ENCODE data around the gene SERPINB2.
A peak's percentile ranks its signal among the peaks of the same experiment; 100 is the strongest.
"Not testable (repeated sequence)": the region's sequence is repeated elsewhere in the genome, so short reads cannot be mapped to it uniquely, and the experiment has no call there.

The SERPINB2 gene

DNA sequence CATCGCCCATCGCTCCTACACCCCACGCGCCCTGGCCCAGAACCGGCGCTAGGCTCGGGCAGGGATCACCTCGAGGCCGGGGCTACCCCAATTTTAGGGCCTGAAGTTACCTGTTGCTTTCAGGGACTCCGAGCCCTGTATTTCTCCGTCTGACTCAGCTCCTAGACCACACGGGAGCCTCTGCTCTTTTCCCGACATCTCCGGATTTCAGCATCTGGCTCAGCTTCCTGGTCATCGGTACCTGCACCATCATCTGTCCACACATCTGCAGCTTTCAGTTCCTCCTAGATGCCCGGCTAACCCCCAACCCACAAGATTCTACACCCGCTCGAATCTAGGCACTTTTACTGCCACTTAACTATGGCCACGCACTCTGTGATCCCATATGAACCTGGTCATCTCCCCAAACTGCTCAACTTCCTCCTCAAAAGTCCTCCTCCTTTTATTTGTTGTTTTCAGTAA lies 49.5 kb downstream of the SERPINB2 start:
- no peak for DNase-seq

GRCh38 chr18:63940008-63940407 lies 52.5 kb downstream of the SERPINB2 start:
- no peak for DNase-seq

DNA sequence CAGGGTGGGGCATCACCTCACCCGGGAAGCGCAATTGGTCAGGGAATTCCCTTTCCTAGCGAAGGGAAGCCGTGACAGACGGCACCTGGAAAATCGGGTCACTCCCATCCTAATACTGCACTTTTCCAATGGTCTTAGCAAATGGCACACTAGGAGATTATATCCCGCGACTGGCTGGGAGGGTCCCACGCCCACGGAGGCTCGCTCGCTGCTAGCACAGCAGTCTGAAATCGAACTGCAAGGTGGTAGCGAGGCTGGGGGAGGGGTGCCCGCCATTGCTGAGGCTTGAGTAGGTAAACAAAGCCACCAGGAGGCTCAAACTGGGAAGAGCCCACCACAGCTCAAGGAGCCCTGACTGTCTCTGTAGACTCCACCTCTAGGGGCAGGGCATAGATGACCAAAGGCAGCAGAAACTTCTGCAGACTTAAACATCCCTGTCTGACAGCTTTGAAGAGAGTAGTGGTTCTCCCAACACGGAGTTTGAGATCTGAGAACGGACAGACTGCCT lies 53.1 kb downstream of the SERPINB2 start:
- not testable (repeated sequence) for DNase-seq

DNA sequence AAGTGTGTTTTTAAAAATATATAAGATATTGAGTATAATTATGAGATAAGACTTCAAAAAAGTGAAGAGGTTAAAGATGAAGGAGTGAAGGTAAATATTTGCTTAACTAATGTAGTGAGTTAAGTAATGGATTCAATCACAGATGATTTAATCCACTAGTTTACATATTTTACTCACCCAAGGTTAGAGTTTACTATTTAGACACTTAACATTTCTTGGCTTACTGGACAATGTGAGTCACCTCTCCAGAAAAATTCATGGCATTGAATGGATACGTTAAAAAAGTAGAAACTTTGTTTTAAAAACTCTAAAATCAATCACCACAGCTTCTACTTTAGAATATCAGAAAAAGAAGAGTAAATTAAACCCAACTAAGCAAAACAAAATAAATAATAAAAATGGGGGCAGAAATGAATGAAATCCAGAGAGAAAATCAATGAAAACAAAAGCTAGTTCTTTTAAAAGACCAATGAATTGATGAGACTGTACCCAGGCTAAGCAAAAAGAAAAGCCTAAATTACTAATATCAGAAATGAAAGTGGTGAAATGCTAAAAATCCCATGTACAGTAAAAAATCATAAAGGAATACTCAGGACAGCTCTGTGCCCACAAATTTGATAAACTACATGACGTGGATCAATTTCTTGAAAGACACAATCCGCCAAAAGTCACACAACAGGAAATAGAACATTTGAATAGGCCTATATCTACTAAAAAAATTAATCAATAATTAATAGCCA lies 59.7 kb downstream of the SERPINB2 start:
- no peak for DNase-seq

DNA sequence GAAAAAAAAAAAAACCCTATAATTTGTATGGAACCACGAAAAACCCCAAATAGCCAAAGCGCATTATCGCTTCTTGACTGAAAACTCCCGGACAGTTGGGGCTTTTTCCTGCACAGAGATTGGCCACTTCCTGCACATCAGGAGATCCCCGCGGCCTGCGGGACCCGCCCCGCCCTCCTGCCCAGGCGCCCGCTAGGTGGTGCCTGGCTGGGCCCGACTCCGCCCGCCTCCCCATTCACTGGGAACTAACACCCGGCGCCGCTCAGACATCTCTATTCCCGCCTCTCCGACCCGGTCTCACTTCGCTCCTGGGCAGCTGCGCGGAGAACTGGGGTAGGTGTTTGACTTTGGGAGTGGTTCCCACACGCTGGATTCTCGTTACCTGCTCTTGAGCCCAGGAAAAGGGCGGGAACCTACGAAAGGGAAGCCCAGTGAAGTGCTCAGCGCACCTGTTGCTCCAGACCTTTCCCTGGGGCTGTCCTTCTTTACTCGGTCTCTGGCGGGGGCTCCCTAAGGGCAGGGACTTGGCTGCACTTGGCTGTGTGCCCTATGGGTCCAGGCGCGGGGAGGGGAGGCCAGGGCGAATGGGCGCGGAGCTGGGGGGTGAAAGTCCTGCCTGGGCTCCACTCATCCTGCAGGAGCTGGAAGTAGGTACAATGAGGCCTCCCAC lies 61.7 kb downstream of the SERPINB2 start, which contains the start of gene HMSD:
TSS of gene HMSD (plus strand) at position 234 of the 670 bp plus-strand sequence. CDS start 4,155 bp downstream, outside the sequence.
- DNase-seq, result peak; percentile 25

- DNase-seq, result peak; percentile 54
These were observed 63.8 kb downstream of the SERPINB2 start for GRCh38 chr18:63951302-63951705.

All from fibroblast of skin of abdomen (primary cell).